RWPE2 (cell line): ENCODE results near the gene KHNYN.

Source experiments
- ATAC-seq: fragments of 200-7000 bp; cut with Tn5 transposase; 3 replicates; pipeline ENCODE4 v1.9.1; 2021; ENCODE audit warnings: low read depth
- DNase-seq: peaks from one replicate; pipeline ENCODE4 v3.0.0-alpha.2; 2020; ENCODE audit warnings: low spot score
- H3K27ac ChIP-seq: fragments of 450-650 bp; 2 replicates; pipeline ENCODE4 v1.5.1; 2017; ENCODE audit warnings: mild to moderate bottlenecking; ENCODE audit not compliant: poor library complexity, severe bottlenecking
- H3K27me3 ChIP-seq: fragments of 250-450 bp; sonication (Bioruptor Pico); 2 replicates; pipeline ENCODE4 v1.5.1; 2021; ENCODE audit warnings: mild to moderate bottlenecking, moderate library complexity; ENCODE audit not compliant: insufficient read depth, poor library complexity, severe bottlenecking
- H3K36me3 ChIP-seq: fragments of 250-450 bp; sonication (Bioruptor Pico); 2 replicates; pipeline ENCODE4 v1.5.1; 2020; ENCODE audit warnings: low read depth, mild to moderate bottlenecking, moderate library complexity
- H3K4me1 ChIP-seq: fragments of 250-450 bp; sonication (Bioruptor Pico); 2 replicates; pipeline ENCODE4 v1.5.1; 2021; ENCODE audit warnings: mild to moderate bottlenecking, moderate library complexity; ENCODE audit not compliant: insufficient read depth, poor library complexity, severe bottlenecking
- H3K4me3 ChIP-seq: fragments of 250-450 bp; sonication (Bioruptor Pico); 2 replicates; pipeline ENCODE4 v1.5.1; 2021; ENCODE audit warnings: mild to moderate bottlenecking, moderate library complexity; ENCODE audit not compliant: severe bottlenecking
- H3K9me3 ChIP-seq: fragments of 250-450 bp; sonication (Bioruptor Pico); 2 replicates; pipeline ENCODE4 v1.5.1; 2021; ENCODE audit warnings: mild to moderate bottlenecking, moderate library complexity; ENCODE audit not compliant: severe bottlenecking
- CTCF ChIP-seq: fragments of 450-650 bp; IDR thresholded peaks from one replicate; pipeline ENCODE4 v1.5.1; 2017; ENCODE audit warnings: mild to moderate bottlenecking, moderate library complexity; ENCODE audit not compliant: poor library complexity, severe bottlenecking

KHNYN gene

GRCh38 chr14:24439830-24440605 lies 10.3 kb downstream of the KHNYN start:
- Histone ChIP-seq H3K27ac (no peak overlapping the region), H3K27me3 (no peaks in the 10 kb centered on the region), H3K4me3 (no peak overlapping the region), H3K4me1 (peaks cover 6% of the 10 kb centered on the region), H3K36me3 (peaks cover 59% of the 10 kb centered on the region), H3K9me3 (no peaks in the 10 kb centered on the region)
- ATAC-seq (no peak), DNase-seq (no peak)
- TF ChIP-seq CTCF, result no peak

GRCh38 chr14:24440606-24441399 lies 11.0 kb downstream of the KHNYN start:
- no peaks in the 10 kb centered on the region for H3K27me3 ChIP-seq
- no peaks in the 10 kb centered on the region for H3K9me3 ChIP-seq
- H3K36me3 ChIP-seq, result peaks cover 57% of the 10 kb centered on the region
- TF ChIP-seq CTCF, result no peak
- peaks cover 6% of the 10 kb centered on the region for H3K4me1 ChIP-seq
- DNase-seq, result no peak
- H3K27ac ChIP-seq, result no peak overlapping the region
- ATAC-seq, result no peak
- no peak overlapping the region for H3K4me3 ChIP-seq

GRCh38 chr14:24441485-24441884 lies 11.7 kb downstream of the KHNYN start:
- Histone ChIP-seq H3K4me1 (peaks cover 6% of the 10 kb centered on the region), H3K27ac (peak overlapping the region; percentile 87)

GRCh38 chr14:24441904-24442239 lies 12.1 kb downstream of the KHNYN start:
- Histone ChIP-seq H3K4me3 (peak overlapping the region; percentile 62), H3K4me1 (peaks cover 6% of the 10 kb centered on the region), H3K9me3 (no peaks in the 10 kb centered on the region), H3K36me3 (peaks cover 47% of the 10 kb centered on the region), H3K27ac (peak overlapping the region; percentile 87), H3K27me3 (no peaks in the 10 kb centered on the region)
- DNase-seq (no peak), ATAC-seq (peak; percentile 34)
- no peak for TF ChIP-seq CTCF

More at GRCh38 chr14:24441485-24441884, 11.7 kb downstream of the KHNYN start:
- Histone ChIP-seq H3K27me3 (no peaks in the 10 kb centered on the region), H3K9me3 (no peaks in the 10 kb centered on the region), H3K36me3 (peaks cover 51% of the 10 kb centered on the region), H3K4me3 (peak overlapping the region; percentile 62)
- no peak for ATAC-seq
- TF ChIP-seq CTCF, result no peak
- no peak for DNase-seq
